DND-41 (cell line): ENCODE results near the gene TACC3.

ENCODE experiments used
- ATAC-seq: fragments of 200-7000 bp; cut with Tn5 transposase; 3 replicates; pipeline ENCODE4 v1.9.1; 2021; ENCODE audit warnings: low read depth; ENCODE audit not compliant: insufficient read depth
- DNase-seq: peaks from one replicate; pipeline ENCODE4 v3.0.0-alpha.2; 2020
- H2AFZ ChIP-seq: 2 replicates; pipeline ENCODE4 v1.6.0; 2012; ENCODE audit warnings: low read depth, low read length
- H3K27ac ChIP-seq: 2 replicates; pipeline ENCODE4 v1.5.1; 2012; ENCODE audit warnings: low read length, inconsistent platforms
- H3K27me3 ChIP-seq: fragments of 200-600 bp; sonication (generic); 2 replicates; pipeline ENCODE4 v1.6.0; 2012; ENCODE audit warnings: low read length, mild to moderate bottlenecking, inconsistent platforms; ENCODE audit not compliant: insufficient read depth, poor library complexity
- H3K36me3 ChIP-seq: 2 replicates; pipeline ENCODE4 v1.5.1; 2012; ENCODE audit warnings: low read length, inconsistent platforms; ENCODE audit not compliant: insufficient read depth
- H3K4me1 ChIP-seq: 2 replicates; pipeline ENCODE4 v1.5.1; 2012; ENCODE audit warnings: mild to moderate bottlenecking, low read length; ENCODE audit not compliant: insufficient read depth
- H3K4me2 ChIP-seq: 2 replicates; pipeline ENCODE4 v1.6.0; 2012; ENCODE audit warnings: mild to moderate bottlenecking, moderate library complexity, low read length, inconsistent platforms; ENCODE audit not compliant: insufficient read depth
- H3K4me3 ChIP-seq, 2 experiments: fragments of 200-600 bp in 1 of 2; shearing (Covaris generic) in 1 of 2; 2 replicates each; pipeline ENCODE4 v1.5.1; 2012 to 2016; ENCODE audit warnings: inconsistent platforms in 2 of 2, low read length in 2 of 2, mild to moderate bottlenecking in 2 of 2, low read depth in 1 of 2, moderate library complexity in 1 of 2
- H3K79me2 ChIP-seq: 2 replicates; pipeline ENCODE4 v1.6.0; 2012; ENCODE audit warnings: low read length, inconsistent platforms; ENCODE audit not compliant: insufficient read depth
- H3K9ac ChIP-seq: 2 replicates; pipeline ENCODE4 v1.6.0; 2012; ENCODE audit warnings: low read depth, mild to moderate bottlenecking, inconsistent platforms, low read length, moderate library complexity
- H3K9me3 ChIP-seq: 2 replicates; pipeline ENCODE4 v1.5.1; 2012; ENCODE audit warnings: low read length, moderate library complexity, mild to moderate bottlenecking, inconsistent platforms; ENCODE audit not compliant: insufficient read depth, severe bottlenecking
- H4K20me1 ChIP-seq: 2 replicates; pipeline ENCODE4 v1.6.0; 2012; ENCODE audit warnings: low read length; ENCODE audit not compliant: insufficient read depth
- EZH2 ChIP-seq: IDR thresholded peaks from 3 replicates; pipeline ENCODE4 v1.6.1; 2012; ENCODE audit warnings: borderline replicate concordance, low read depth, mild to moderate bottlenecking, moderate library complexity, low read length, inconsistent platforms; ENCODE audit not compliant: severe bottlenecking
- TF ChIP-seq, protein P1 (sequence below): IDR thresholded peaks from 2 replicates; pipeline ENCODE4 v1.5.1; 2012; ENCODE audit warnings: borderline replicate concordance, low read length, moderate library complexity, mild to moderate bottlenecking; ENCODE audit not compliant: poor library complexity, severe bottlenecking; ENCODE audit errors: extremely low read depth

Gene TACC3

DNA sequence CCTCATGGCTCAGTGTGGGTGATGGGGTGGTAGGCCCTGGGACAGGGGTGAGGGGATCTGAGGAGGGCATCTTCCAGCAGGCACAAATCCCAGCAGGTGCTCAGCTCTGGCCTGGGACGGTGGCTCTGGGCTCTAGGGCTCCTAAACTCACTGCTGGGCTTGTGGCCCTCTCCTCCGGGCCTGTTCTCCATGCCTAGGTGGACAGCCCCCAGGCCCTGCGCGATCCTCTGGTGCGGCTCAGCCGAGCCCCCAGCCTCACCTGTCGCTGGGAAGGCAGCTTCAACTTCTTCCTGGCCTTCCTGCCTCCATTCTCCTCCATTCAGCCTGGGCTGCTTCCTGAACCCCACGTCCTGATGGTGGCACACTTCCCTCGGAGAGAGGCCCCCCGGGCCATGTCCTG is 52.4 kb downstream of the TACC3 start:
- H4K20me1 ChIP-seq = peaks cover 9% of the 10 kb centered on the region; the same call in 1 of the 2 replicates
- H3K9ac ChIP-seq = no peak overlapping the region
- no peaks in the 10 kb centered on the region for H3K79me2 ChIP-seq
- no peaks in the 10 kb centered on the region for H3K36me3 ChIP-seq
- H3K4me1 ChIP-seq = no peaks in the 10 kb centered on the region
- no peaks in the 10 kb centered on the region for H3K27me3 ChIP-seq
- H2AFZ ChIP-seq = no peak overlapping the region
- ATAC-seq (no peak), DNase-seq (no peak)
- no peak overlapping the region for H3K4me2 ChIP-seq
- no peak overlapping the region for H3K27ac ChIP-seq
- no peak overlapping the region for H3K4me3 ChIP-seq
- H3K9me3 ChIP-seq = no peaks in the 10 kb centered on the region
- TF ChIP-seq, protein P1, sequence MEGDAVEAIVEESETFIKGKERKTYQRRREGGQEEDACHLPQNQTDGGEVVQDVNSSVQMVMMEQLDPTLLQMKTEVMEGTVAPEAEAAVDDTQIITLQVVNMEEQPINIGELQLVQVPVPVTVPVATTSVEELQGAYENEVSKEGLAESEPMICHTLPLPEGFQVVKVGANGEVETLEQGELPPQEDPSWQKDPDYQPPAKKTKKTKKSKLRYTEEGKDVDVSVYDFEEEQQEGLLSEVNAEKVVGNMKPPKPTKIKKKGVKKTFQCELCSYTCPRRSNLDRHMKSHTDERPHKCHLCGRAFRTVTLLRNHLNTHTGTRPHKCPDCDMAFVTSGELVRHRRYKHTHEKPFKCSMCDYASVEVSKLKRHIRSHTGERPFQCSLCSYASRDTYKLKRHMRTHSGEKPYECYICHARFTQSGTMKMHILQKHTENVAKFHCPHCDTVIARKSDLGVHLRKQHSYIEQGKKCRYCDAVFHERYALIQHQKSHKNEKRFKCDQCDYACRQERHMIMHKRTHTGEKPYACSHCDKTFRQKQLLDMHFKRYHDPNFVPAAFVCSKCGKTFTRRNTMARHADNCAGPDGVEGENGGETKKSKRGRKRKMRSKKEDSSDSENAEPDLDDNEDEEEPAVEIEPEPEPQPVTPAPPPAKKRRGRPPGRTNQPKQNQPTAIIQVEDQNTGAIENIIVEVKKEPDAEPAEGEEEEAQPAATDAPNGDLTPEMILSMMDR = no peak
- no peak for TF ChIP-seq EZH2

DNA sequence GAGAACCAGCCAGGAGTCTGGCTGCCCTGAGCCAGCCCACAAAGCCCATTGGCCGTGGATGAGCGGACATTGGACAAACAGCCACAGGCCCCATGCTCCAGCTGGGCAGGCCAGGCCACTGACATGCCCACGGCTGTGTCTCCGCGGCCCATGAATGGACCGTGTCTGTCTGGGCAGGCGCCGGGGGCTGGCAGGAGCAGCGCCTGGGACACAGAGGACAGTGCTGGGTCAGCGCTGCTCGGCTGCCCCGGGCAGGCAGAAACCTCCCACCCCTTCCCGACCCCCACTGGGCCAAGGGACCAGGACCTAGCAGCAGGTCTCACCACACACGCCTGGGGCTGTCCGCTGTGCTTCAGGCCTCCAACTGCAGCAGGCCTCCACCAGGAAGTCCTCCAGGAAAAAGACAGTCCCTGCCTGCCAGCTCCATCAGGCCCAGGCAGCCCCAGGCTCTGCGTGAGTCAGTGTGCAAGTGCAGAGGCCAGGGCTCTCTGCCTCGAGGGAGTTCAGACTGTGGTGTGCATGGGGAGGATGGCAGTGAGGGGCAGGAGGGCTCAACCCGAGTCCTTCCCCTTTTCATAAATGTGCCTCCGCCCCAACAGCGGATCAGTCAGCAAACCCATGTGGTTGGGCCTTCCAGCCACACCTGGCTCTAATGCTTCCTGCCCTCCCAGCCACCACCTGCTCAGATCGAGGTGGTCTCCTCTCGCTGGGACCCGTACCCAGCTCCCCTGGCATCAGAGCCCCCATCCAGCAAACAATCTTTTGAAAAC is 54.6 kb downstream of the TACC3 start:
- Histone ChIP-seq H3K79me2 (no peaks in the 10 kb centered on the region), H3K36me3 (no peaks in the 10 kb centered on the region), H3K4me1 (no peaks in the 10 kb centered on the region), H3K4me2 (no peak overlapping the region), H3K9me3 (no peaks in the 10 kb centered on the region), H2AFZ (no peak overlapping the region), H4K20me1 (peaks cover 10% of the 10 kb centered on the region), H3K4me3 (no peak overlapping the region), H3K9ac (no peak overlapping the region), H3K27ac (no peak overlapping the region), H3K27me3 (no peaks in the 10 kb centered on the region)
- ATAC-seq (no peak), DNase-seq (no peak)
- no peak for TF ChIP-seq EZH2
- TF ChIP-seq, protein P1 = no peak

DNA sequence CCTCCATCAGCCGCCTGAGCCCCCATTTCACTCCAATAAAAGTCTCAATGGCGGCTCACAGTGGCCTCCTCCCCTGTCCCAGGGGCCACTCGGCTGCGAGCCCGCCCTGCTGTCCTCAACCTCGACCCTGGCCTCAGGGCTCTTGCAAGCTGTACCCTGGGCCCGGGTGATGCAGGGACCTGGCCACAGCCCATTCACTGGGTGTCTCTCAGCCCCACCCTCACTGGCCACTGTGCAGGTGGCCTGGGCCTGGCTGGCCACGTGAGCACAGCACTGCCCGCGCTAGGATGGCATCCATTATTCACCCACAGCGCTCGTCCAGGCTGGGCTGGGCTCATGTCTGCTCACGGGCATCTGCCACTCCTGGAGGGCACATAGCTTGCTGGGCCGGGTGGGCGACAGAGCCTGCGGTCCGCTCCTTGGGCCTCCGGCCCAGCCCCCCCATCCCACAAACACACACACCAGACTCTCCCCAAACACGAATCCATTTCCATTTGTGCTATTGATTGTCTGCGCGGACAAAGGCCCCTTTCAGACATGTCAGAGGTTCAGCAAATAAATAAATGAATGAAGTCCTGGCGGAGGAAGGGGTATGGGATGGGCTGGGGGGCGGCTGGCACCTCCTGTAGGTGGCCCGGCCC is 55.3 kb downstream of the TACC3 start:
- no peak overlapping the region for H3K27ac ChIP-seq
- no peak overlapping the region for H2AFZ ChIP-seq
- H3K4me1 ChIP-seq = no peaks in the 10 kb centered on the region

More for the DNA sequence above, 55.3 kb downstream of the TACC3 start:
- H3K27me3 ChIP-seq = no peaks in the 10 kb centered on the region
- H3K36me3 ChIP-seq = no peaks in the 10 kb centered on the region
- TF ChIP-seq, protein P1 = no peak
- TF ChIP-seq EZH2 = no peak
- ATAC-seq (no peak), DNase-seq (no peak)
- no peak overlapping the region for H3K9ac ChIP-seq
- peaks cover 10% of the 10 kb centered on the region for H4K20me1 ChIP-seq
- no peak overlapping the region for H3K4me3 ChIP-seq
- H3K9me3 ChIP-seq = no peaks in the 10 kb centered on the region
- no peak overlapping the region for H3K4me2 ChIP-seq
- H3K79me2 ChIP-seq = no peaks in the 10 kb centered on the region
